HL-60 (cell line): Measurements from ENCODE around the gene DIP2A.

Source experiments
- DNase-seq, 2 experiments: peaks; one replicate each; pipeline ENCODE4 v3.0.0-alpha.2; 2010 to 2020; ENCODE audit warnings: low read depth in 1 of 2, low spot score in 1 of 2
- H3K27ac ChIP-seq: fragments of 250-450 bp; sonication (Bioruptor Pico); replicated peaks from 2 replicates; pipeline ENCODE4 v1.5.1; 2020; ENCODE audit warnings: mild to moderate bottlenecking, moderate library complexity
- H3K27me3 ChIP-seq: fragments of 250-450 bp; sonication (Bioruptor Pico); 2 replicates; pipeline ENCODE4 v1.5.1; 2021; ENCODE audit warnings: mild to moderate bottlenecking, moderate library complexity; ENCODE audit not compliant: insufficient read depth, poor library complexity, severe bottlenecking
- H3K4me3 ChIP-seq: replicated peaks from 2 replicates; pipeline ENCODE4 v1.5.1; 2011; ENCODE audit warnings: mild to moderate bottlenecking, control low read depth, low read length; ENCODE audit not compliant: insufficient read depth
- GABPA ChIP-seq: IDR thresholded peaks from 2 replicates; pipeline ENCODE4 v1.6.1; 2012; ENCODE audit warnings: low read depth
- POLR2AphosphoS5 ChIP-seq: IDR thresholded peaks from 2 replicates; pipeline ENCODE4 v1.6.1; 2012; ENCODE audit warnings: low read depth
- SPI1 ChIP-seq: IDR thresholded peaks from 2 replicates; pipeline ENCODE4 v1.6.1; 2012; ENCODE audit warnings: low read depth, mild to moderate bottlenecking, borderline replicate concordance
- long read RNA-seq: library from polyadenylated mRNA; unstranded; transcript quantifications from one replicate; pipeline ENCODE4 v2.0.0, GENCODE V29; 2020
- TF ChIP-seq, protein P1 (sequence below): IDR thresholded peaks from one replicate; pipeline ENCODE4 v1.5.1; 2011; ENCODE audit warnings: low read length, control low read depth, inconsistent platforms; ENCODE audit not compliant: insufficient read depth
- TF ChIP-seq, protein P2 (sequence below): IDR thresholded peaks from 2 replicates; pipeline ENCODE4 v1.6.1; 2012; ENCODE audit warnings: low read depth; ENCODE audit not compliant: insufficient replicate concordance

The DIP2A gene, protein sequence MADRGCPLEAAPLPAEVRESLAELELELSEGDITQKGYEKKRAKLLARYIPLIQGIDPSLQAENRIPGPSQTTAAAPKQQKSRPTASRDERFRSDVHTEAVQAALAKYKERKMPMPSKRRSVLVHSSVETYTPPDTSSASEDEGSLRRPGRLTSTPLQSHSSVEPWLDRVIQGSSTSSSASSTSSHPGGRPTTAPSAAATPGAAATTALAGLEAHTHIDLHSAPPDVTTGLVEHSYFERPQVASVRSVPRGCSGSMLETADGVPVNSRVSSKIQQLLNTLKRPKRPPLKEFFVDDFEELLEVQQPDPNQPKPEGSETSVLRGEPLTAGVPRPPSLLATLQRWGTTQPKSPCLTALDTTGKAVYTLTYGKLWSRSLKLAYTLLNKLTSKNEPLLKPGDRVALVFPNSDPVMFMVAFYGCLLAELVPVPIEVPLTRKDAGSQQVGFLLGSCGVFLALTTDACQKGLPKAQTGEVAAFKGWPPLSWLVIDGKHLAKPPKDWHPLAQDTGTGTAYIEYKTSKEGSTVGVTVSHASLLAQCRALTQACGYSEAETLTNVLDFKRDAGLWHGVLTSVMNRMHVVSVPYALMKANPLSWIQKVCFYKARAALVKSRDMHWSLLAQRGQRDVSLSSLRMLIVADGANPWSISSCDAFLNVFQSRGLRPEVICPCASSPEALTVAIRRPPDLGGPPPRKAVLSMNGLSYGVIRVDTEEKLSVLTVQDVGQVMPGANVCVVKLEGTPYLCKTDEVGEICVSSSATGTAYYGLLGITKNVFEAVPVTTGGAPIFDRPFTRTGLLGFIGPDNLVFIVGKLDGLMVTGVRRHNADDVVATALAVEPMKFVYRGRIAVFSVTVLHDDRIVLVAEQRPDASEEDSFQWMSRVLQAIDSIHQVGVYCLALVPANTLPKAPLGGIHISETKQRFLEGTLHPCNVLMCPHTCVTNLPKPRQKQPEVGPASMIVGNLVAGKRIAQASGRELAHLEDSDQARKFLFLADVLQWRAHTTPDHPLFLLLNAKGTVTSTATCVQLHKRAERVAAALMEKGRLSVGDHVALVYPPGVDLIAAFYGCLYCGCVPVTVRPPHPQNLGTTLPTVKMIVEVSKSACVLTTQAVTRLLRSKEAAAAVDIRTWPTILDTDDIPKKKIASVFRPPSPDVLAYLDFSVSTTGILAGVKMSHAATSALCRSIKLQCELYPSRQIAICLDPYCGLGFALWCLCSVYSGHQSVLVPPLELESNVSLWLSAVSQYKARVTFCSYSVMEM (N-terminal part only)
- long read RNA-seq, transcript DIP2A-203 (21 exons, 2,760 nt), result major isoform, 18 of 104 reads
- long read RNA-seq, partial matches to known transcripts, result 49 of 104 reads
- long read RNA-seq, other reads (novel, unspliced or antisense), result 34 of 104 reads

DNA sequence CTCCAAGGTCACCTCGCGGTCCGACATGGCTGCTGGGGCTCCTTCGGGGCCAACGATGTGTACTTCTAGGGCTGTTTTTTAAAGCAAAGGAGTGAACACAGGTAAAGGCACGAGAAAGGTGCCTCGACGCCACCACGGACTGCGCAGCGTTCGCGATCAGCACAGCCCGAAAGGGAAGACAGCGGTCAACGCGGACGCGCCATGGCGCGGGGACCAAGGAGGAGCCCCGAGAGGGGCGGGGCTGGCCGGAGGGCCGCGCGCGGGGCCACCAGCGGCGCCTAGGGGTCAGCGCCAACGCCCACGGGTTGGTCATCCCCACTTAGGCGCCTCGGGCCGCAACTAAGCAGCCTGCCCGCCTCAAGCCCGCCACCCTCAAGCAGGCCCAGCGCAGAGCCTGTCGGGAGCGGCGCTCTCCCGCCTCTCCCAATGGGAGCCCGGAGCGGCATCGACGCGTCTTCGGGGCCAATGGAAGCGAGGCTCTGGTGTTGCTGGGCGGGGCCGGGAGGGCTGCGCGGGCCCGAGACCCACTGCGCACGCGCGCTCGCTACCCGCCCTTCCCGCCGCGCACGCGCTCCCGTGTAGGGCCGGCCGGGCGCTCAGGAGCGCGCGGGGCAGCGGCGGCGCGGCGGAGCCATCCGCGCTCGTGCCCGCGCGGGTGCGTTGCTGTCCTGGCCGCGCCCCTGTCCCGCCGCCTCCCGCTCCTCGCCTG, at the start of gene DIP2A:
Gene DIP2A (plus strand): TSS at position 577 of the 709 bp plus-strand sequence. CDS start 241 bp downstream, outside the sequence.
- Histone ChIP-seq H3K4me3 (peak within 1 kb of the TSS; percentile 79), H3K27ac (peak within 1 kb of the TSS; percentile 92), H3K27me3 (no peaks in the 10 kb centered on the region)
- TF ChIP-seq, protein P1, sequence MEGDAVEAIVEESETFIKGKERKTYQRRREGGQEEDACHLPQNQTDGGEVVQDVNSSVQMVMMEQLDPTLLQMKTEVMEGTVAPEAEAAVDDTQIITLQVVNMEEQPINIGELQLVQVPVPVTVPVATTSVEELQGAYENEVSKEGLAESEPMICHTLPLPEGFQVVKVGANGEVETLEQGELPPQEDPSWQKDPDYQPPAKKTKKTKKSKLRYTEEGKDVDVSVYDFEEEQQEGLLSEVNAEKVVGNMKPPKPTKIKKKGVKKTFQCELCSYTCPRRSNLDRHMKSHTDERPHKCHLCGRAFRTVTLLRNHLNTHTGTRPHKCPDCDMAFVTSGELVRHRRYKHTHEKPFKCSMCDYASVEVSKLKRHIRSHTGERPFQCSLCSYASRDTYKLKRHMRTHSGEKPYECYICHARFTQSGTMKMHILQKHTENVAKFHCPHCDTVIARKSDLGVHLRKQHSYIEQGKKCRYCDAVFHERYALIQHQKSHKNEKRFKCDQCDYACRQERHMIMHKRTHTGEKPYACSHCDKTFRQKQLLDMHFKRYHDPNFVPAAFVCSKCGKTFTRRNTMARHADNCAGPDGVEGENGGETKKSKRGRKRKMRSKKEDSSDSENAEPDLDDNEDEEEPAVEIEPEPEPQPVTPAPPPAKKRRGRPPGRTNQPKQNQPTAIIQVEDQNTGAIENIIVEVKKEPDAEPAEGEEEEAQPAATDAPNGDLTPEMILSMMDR, result no peak
- peak; percentile 84 for TF ChIP-seq POLR2AphosphoS5
- TF ChIP-seq, protein P2, sequence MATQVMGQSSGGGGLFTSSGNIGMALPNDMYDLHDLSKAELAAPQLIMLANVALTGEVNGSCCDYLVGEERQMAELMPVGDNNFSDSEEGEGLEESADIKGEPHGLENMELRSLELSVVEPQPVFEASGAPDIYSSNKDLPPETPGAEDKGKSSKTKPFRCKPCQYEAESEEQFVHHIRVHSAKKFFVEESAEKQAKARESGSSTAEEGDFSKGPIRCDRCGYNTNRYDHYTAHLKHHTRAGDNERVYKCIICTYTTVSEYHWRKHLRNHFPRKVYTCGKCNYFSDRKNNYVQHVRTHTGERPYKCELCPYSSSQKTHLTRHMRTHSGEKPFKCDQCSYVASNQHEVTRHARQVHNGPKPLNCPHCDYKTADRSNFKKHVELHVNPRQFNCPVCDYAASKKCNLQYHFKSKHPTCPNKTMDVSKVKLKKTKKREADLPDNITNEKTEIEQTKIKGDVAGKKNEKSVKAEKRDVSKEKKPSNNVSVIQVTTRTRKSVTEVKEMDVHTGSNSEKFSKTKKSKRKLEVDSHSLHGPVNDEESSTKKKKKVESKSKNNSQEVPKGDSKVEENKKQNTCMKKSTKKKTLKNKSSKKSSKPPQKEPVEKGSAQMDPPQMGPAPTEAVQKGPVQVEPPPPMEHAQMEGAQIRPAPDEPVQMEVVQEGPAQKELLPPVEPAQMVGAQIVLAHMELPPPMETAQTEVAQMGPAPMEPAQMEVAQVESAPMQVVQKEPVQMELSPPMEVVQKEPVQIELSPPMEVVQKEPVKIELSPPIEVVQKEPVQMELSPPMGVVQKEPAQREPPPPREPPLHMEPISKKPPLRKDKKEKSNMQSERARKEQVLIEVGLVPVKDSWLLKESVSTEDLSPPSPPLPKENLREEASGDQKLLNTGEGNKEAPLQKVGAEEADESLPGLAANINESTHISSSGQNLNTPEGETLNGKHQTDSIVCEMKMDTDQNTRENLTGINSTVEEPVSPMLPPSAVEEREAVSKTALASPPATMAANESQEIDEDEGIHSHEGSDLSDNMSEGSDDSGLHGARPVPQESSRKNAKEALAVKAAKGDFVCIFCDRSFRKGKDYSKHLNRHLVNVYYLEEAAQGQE, result peak; percentile 50
- peak; percentile 95 to 96 for DNase-seq

DNA sequence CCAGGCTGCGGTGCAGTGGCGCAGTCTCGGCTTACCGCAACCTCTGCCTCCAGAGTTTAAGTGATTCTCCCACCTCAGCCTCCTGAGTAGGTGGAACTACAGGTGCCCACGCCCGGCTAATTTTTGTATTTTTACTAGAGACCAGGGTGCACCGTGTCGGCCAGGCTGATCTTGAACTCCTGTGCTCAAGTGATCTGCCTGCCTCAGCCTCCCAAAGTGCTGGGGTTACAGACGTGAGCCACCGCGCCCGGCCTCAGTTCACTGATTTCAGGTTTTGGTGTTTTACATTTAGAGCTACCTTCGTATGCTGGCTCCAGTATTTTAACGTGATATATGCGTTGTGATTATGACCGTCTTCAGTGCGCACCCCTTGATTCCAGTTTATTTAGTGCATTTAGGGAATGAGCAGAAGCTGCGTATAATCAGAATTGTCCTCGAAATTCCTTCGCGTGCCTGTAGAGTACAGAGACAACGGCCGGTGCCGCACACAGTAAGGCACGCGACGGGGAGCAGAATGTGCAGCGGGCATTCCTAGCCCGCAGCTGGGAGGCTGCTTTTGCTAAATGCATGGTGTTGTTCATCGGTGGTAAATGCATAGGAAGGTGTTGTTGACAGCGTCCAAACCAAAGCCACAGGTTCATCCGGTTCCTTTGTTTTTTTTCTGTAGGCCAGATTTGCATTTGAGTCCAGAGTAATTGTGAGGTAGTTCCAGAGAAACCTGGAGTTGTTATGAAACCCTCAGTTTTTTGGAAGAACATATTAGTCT, 48.9 kb upstream of the DIP2A start:
- Histone ChIP-seq H3K4me3 (no peak overlapping the region), H3K27me3 (no peaks in the 10 kb centered on the region), H3K27ac (no peak overlapping the region)
- no peak for DNase-seq
- TF ChIP-seq SPI1 (no peak), POLR2AphosphoS5 (no peak), GABPA (no peak)
- TF ChIP-seq, protein P2, result no peak
- TF ChIP-seq, protein P1, result no peak
